MCF 10A (cell line): Measurements from ENCODE around the gene BDKRB2. TPM values are rescaled to one million over a fixed set of nuclear protein-coding genes. Genes with fewer than 3 reads are reported as not detected.

Experiments used
- BruUV-seq: library from RNA; stranded (reverse); fragments of 400-500 nt; replicated peaks from 2 replicates; lab custom pipeline; 2021; lab: Mats Ljungman, UMichigan
- CTCF ChIA-PET: fragments of 300-600 bp; sonication (Branson Sonifier 250); formaldehyde crosslinking; extraction: SDS; loops from one replicate; lab custom pipeline; 2021; ENCODE audit warnings: antibody characterized with exemption, inconsistent platforms; lab: Yijun Ruan, JAX
- POLR2A ChIA-PET: fragments of 300-600, 350-650 bp; sonication (Branson Sonifier 250); formaldehyde crosslinking; extraction: SDS; loops from one replicate; lab custom pipeline; 2020; ENCODE audit warnings: antibody characterized with exemption, inconsistent platforms; lab: Yijun Ruan, JAX
- DNase-seq: peaks from one replicate; pipeline ENCODE4 v3.0.0-alpha.2; 2018; ENCODE audit not compliant: unreplicated experiment
- H3K27ac Mint-ChIP-seq: one replicate; pipeline ENCODE4 v1.8.0; 2022; ENCODE audit warnings: mild to moderate bottlenecking, low read depth, mixed read lengths; ENCODE audit not compliant: unreplicated experiment
- H3K27me3 Mint-ChIP-seq: one replicate; pipeline ENCODE4 v1.8.0; 2022; ENCODE audit warnings: mixed read lengths; ENCODE audit not compliant: insufficient read depth, unreplicated experiment
- H3K36me3 Mint-ChIP-seq: one replicate; pipeline ENCODE4 v1.8.0; 2022; ENCODE audit warnings: mild to moderate bottlenecking, moderate library complexity, mixed read lengths; ENCODE audit not compliant: insufficient read depth, unreplicated experiment
- H3K4me1 Mint-ChIP-seq: one replicate; pipeline ENCODE4 v1.8.0; 2022; ENCODE audit warnings: mixed read lengths; ENCODE audit not compliant: insufficient read depth, unreplicated experiment
- H3K4me3 Mint-ChIP-seq: one replicate; pipeline ENCODE4 v1.8.0; 2022; ENCODE audit warnings: mild to moderate bottlenecking, moderate library complexity, mixed read lengths; ENCODE audit not compliant: unreplicated experiment
- H3K9me3 Mint-ChIP-seq: one replicate; pipeline ENCODE4 v1.8.0; 2022; ENCODE audit warnings: mixed read lengths; ENCODE audit not compliant: unreplicated experiment
- CTCF ChIP-seq: fragments of 200-600 bp; IDR thresholded peaks from one replicate; pipeline ENCODE4 v1.8.0; 2022; ENCODE audit warnings: antibody characterized with exemption, mild to moderate bottlenecking; ENCODE audit not compliant: unreplicated experiment
- intact Hi-C: fragments of 100-400 bp; cut with micrococcal nuclease; formaldehyde crosslinking; loops from 2 replicates; pipeline ENCODE4 v1.14.1; 2022
- total RNA-seq: library from RNA; stranded (reverse); gene quantifications from 2 replicates; pipeline ENCODE4 v1.2.3, GENCODE V29; 2022

Gene BDKRB2
- total RNA-seq, 1 experiment from 2014 or later = 2.8 TPM

- no TSS peak for BruUV-seq
- TF ChIP-seq CTCF = no peak
- Mint-ChIP-seq H3K27ac (no peak overlapping the region), H3K4me1 (peaks cover 8% of the 10 kb centered on the region), H3K9me3 (no peaks in the 10 kb centered on the region), H3K4me3 (no peak overlapping the region), H3K27me3 (no peaks in the 10 kb centered on the region), H3K36me3 (no peaks in the 10 kb centered on the region)
- intact Hi-C loops = no loop called here
- POLR2A ChIA-PET = interaction anchor here (1.3 kb wide), 1 partner anchor 69 kb away, joined by 3 read pairs; no protein-coding TSS in a partner anchor
- DNase-seq = no peak
- CTCF ChIA-PET = no interaction called here
Observed at GRCh38 chr14:96194262-96194656, 10.4 kb upstream of the BDKRB2 start.

- Mint-ChIP-seq H3K27me3 (no peaks in the 10 kb centered on the region), H3K9me3 (no peaks in the 10 kb centered on the region), H3K4me1 (peaks cover 8% of the 10 kb centered on the region), H3K4me3 (no peak overlapping the region), H3K27ac (no peak overlapping the region), H3K36me3 (no peaks in the 10 kb centered on the region)
- no TSS peak for BruUV-seq
- POLR2A ChIA-PET = interaction anchor here (1.3 kb wide), 1 partner anchor 68 kb away, joined by 3 read pairs; no protein-coding TSS in a partner anchor
- no peak for DNase-seq
- CTCF ChIA-PET = interaction anchor here (0.7 kb wide), 1 partner anchor 11 kb away, joined by 4 read pairs; no protein-coding TSS in a partner anchor
- no peak for TF ChIP-seq CTCF
- intact Hi-C loops = no loop called here
Observed at GRCh38 chr14:96194657-96195431, 9.8 kb upstream of the BDKRB2 start.

GRCh38 chr14:96195441-96196081 lies 9.1 kb upstream of the BDKRB2 start:
- Mint-ChIP-seq H3K9me3 (no peaks in the 10 kb centered on the region), H3K27ac (no peak overlapping the region)
- intact Hi-C loops = no loop called here

More at GRCh38 chr14:96195441-96196081, 9.1 kb upstream of the BDKRB2 start:
- BruUV-seq = no TSS peak
- DNase-seq = no peak
- ChIA-PET POLR2A (interaction anchor here (0.5 kb wide), 1 partner anchor 189 kb away, joined by 3 read pairs; no protein-coding TSS in a partner anchor), CTCF (no interaction called here)
- peaks cover 8% of the 10 kb centered on the region for H3K4me1 Mint-ChIP-seq
- no peak for TF ChIP-seq CTCF
- no peaks in the 10 kb centered on the region for H3K27me3 Mint-ChIP-seq
- no peak overlapping the region for H3K4me3 Mint-ChIP-seq
- H3K36me3 Mint-ChIP-seq = no peaks in the 10 kb centered on the region
